NCI-H82 treated with DMSO at 0.1 percent for 48 hours (cell line): ENCODE measurements around the gene DRAP1.

ENCODE experiments used
- DNase-seq: peaks from one replicate; lab custom pipeline; 2025; ENCODE audit not compliant: unreplicated experiment; lab: John Stamatoyannopoulos, UW

Gene DRAP1, protein sequence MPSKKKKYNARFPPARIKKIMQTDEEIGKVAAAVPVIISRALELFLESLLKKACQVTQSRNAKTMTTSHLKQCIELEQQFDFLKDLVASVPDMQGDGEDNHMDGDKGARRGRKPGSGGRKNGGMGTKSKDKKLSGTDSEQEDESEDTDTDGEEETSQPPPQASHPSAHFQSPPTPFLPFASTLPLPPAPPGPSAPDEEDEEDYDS

DNA sequence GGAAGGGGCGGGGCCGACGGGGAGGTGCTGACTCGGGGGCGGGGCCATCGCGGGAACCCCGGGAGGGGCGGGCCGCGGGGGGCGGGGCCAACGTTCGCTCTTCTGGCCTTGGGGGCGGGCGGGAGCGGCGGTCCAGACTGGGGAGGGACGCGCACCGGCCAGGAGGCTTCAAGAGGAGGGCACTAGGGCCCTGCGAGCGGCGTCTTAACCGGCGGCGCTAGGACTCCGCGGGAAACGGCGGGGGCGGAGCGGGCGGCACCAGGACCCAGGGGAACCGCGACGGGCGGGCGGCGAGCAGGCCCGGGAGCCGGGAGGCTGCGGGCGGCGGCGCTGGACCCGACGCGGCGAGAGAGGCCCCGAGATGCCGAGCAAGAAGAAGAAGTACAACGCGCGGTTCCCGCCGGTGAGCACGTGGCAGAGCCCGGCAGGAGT lies at the start of gene DRAP1:
TSS of gene DRAP1 (plus strand) at position 286 of the 432 bp plus-strand sequence. CDS start at position 362, 76 bp downstream.
- DNase-seq = peak; percentile 92

DNA sequence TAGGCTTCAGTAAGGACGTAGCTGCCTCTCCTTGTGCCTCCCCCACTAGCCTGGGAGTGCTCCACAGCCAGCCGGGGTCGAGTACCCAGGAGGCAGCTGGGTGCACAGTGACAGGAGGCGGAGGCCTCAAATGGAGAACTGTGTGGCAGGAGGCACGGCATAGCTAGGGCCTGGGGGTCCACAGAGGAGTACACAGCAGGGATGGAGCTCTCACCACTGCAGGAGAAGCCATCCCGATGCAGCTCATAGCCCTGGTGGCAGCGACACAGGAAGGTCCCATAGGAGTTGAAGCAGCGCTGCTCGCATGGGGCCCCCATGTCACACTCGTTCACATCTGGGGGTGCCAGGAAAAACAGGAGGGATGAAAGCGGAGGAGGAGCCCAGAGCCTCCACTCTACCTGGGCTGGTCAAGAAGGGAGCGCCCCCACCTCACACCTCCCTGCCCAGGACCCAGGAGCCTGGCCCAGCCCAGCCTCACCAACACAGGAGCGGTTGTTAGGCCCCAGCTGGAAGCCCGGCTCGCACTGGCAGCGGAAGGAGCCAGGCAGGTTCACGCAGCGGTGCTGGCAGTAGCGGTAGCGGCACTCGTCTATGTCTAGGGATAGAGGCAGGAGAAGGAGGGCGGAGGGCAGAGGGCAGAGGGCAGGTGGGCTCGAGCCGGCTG lies 49.5 kb upstream of the DRAP1 start:
- no peak for DNase-seq

DNA sequence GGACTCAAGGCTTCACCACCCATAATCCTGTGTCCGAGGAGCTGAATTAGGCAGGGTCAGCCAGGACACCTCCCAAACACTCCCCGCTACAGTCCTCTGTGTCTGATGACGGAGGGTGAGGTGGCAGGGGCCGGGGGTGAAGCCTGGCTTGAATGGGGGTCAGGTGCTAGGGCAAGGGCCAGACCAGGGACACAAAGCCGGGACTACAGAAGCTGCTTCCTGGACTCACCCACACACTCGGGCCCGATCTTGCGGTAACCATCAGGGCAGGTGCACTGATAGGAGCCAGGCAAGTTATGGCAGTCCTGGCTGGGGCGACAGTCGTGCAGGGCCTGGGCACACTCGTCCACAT lies 48.9 kb upstream of the DRAP1 start:
- no peak for DNase-seq

DNA sequence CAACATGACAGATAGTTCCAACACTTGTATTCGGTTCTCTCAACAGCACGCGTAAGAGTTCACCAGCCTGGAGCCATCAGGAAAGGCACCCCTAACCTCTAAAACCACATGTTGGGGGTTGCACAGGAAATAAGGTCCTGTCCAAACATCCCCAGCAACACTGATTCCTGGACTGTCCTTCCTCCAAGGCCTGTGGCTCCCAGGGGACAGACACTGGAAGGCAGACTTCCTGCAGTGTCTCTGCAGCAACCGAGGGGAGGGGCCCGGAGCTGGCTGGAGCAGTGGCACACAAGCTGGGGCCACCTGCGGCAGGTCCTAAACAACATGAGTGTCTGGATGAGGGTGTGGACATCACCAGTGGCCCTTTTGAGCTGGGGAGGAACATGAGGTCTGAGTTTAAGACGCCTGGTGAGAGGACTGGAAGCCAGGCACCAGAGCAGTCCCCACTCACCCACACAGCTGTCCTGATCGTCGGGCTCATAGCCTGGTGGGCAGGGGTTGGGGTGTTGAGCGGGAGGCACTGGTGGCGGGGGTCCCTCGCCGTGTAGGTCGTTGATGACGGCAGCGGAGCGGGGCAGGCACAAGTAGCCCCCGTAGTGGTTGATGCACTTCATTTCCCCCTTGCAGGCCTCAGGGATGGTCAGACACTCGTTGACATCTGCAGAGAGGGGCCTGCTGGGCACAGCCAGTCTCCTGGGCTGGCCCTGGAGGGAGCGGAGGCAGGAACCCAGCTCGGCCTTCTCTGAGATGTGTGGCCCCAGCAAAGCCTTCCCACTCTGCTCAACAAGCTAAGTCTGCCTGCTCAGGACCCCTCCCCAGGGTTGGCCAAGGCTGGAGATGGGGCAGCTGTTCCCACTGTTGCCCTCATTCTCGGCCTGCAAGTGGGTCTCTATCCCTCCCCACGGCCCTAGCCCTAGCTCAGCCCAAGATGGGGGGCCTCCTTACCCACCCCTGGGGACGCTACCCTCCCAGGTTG lies 48.2 kb upstream of the DRAP1 start:
- no peak for DNase-seq

DNA sequence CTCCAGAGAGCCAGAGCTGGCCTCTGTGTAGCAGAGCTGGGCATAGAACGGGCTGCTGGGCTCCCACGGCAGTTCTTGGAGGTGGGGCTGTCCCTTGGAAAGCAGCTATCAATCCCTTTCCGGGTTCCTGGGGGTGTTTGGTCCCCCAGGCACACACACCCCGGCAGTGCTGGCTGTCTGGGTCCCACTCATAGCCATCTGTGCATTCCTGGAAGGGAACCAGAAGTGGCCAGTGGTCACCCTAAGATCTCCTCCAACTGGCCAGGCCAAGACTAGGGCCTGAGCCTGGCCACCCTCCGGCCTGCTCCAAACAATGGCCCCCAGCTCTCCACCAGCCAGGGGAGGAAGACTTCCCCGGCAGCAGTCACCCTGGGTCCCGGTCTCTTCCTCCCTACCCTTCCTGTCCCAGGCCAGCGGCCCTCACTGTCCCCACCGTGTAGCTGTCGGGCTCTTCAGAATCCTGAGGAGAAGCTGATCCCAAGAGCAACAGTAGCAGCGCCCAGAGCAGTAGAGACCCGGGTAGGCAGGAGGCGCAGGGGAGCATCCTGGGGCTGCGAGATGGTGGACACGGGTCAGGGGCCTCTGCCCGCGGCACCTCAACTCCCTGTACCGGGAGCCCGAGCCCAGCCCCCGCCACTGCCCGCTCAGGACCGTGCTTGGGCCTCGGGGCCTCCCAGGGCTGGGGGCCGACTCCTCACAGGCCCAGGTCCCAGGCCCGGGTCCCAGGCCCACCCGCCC lies 47.2 kb upstream of the DRAP1 start:
- DNase-seq = no peak

- DNase-seq = no peak
These were observed 46.5 kb upstream of the DRAP1 start, which contains the start of gene EFEMP2 for GRCh38 chr11:65872586-65873317. Gene EFEMP2, minus strand, starts transcription at chr11:65872800. Its CDS starts 446 bp downstream, at chr11:65872354.

DNA sequence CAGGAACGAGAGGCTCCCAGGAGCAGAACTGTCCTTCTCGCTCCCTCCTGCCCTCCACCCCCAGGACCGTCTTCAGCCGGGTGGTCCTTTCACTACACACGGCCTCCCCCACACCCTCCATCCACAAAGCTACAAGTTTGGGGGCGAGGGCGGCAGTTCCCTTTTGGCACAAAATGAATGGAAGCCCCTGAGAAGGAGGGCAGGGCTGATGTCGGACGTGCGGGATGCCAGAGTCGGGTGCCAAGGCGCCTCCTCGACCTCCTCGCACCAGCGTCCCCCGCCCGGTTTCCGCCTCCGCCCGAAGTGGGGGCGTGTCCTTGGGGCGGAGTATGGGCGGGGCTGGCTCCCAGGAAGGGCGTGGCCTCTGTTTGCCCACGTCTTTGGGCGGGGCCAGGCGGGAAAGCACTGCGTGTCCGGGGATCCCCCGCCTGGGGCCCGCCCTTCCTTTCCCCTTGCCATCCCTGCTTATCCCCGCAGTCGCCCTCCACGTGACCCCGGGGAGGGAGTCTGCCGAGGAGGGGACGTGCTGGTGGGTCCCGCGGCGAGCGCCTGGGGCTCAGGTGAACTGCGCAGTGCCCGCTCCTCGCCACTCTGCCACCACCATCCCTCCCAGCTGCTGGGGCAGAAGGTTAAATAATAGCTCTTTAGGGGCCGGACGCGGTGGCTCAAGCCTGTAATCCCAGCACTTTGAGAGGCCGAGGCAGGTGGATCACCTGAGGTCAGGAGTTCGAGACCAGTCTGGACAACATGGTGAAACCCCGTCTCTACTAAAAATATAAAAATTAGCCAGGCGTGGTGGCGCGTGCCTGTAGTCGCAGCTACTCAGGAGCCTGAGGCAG lies 45.7 kb upstream of the DRAP1 start:
- DNase-seq = peak; percentile 79

DNA sequence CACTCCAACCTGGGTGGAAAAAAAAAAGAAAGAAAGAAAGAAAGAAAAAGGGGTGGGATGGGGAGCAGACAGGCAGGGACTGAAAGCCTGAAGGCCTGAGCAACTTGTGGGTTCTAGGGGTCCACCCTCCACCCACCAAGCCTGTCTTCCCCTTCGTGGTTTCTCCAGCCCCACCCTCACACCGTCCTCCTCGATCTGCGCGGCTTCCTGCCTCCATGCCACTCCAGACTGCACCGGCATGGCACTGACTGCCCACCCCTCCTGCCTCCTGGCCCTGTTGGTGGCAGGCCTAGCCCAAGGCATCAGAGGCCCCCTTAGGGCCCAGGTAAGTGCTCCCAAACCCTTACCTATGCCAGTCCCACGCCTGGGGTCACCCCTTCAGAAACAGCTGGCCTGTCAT lies 39.6 kb upstream of the DRAP1 start, which contains the start of gene CTSW:
TSS of gene CTSW (plus strand) at position 221 of the 400 bp plus-strand sequence. CDS start at position 239, 18 bp downstream.
- no peak for DNase-seq

DNA sequence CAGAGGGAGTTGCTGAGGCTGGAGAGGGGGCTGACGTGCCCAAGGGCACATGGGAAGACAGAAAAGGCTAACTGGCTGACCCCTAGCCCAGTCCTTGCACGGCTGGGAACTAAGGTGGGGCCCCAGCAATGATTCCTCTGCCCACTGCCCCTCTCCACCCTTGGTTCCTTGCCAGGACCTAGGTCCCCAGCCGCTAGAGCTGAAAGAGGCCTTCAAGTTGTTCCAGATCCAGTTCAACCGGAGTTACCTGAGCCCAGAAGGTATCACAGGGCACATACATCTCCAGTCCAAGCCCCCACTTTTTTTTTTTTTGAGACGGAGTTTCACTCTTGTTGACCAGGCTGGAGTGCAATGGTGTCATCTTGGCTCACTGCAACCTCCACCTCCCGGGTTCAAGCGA lies 39.2 kb upstream of the DRAP1 start:
- no peak for DNase-seq

DNA sequence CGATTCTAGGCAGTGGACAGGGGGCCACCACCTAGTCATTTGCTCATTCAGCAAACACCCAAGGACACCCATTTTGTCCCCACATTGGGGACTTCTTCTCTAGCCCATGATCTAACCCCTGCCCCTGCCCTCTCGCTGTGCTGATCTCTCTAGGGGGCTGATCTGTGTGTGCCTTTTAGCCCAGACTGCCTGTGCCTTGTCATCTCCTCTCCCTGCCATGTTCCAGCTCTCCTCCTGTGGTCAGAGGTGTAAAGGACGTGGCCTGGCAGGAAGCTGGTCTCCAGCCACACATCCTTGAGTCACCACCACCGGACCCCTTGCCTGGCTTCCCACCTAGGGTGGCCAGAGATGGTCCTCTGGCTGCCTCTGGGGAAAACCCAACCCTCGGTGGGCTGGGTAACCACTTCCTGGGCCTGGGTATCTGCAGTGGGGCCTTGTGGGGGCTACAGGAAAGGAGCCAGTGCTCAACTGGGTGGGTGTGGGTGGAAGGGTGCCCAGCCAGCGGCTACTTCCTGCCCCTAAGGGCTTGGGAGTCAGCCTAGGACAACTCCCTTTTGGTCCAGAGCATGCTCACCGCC lies 38.3 kb upstream of the DRAP1 start:
- DNase-seq = no peak

GRCh38 chr11:65882120-65883057 lies 36.8 kb upstream of the DRAP1 start:
- DNase-seq = no peak

GRCh38 chr11:65883058-65883761 lies 36.0 kb upstream of the DRAP1 start:
- DNase-seq = no peak

GRCh38 chr11:65883786-65884715 lies 35.2 kb upstream of the DRAP1 start:
- DNase-seq = no peak

DNA sequence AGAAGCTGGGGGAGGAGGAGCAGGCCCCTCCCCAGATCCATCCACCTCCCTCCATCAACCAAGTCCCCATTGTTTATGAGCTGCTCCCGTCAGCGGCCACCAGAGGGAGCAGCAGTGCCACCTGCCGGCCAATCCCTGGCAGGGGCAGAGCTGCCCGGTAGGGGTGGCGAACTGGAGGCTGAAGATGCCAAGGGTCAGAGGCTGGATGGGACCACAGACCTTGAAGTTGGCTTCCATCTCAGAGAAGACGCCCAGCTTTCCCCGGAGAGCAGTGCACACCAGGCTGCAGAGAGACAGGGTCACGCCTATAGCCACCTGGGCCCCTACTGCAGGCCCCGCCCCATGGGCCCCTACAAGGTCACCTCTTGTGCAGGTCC lies 34.5 kb upstream of the DRAP1 start:
- DNase-seq = peak; percentile 31

DNA sequence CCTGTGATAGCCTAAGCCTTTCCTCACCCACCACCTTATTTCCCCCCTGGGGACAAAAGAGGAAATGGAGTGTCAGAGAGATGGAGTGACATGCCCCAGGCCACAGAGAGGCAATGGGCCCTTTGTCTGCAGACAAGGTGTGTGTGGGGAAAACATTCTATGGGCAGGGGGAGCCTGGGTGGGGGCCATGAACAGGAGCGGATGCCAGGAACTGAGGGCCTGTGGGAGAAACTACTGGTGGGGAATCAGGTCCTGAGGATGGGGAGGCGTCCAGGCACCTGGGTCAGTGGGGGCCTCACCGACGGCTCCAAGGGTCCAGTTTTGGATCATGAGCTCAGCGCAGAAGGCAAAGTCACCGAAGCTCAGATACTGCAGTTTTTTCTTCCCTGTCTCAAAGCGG lies 34.0 kb upstream of the DRAP1 start:
- no peak for DNase-seq
